HEK293 (cell line): Measurements from ENCODE around the gene RNF126.

Source experiments
- CTCF ChIA-PET: fragments of 350-600 bp; formaldehyde crosslinking; extraction: SDS; loops from one replicate; lab custom pipeline; 2021; ENCODE audit warnings: antibody characterized with exemption; lab: Yijun Ruan, JAX
- POLR2A ChIA-PET: fragments of 300-600 bp; formaldehyde crosslinking; extraction: SDS; loops from one replicate; lab custom pipeline; 2020; ENCODE audit warnings: antibody characterized with exemption, inconsistent platforms; lab: Yijun Ruan, JAX
- H3K27ac ChIP-seq: fragments of 200-500 bp; sonication (Bioruptor generic); 2 replicates; pipeline ENCODE4 v1.5.1; 2014; ENCODE audit warnings: low read depth, low read length, control low read depth, inconsistent platforms; ENCODE audit errors: extremely low read depth
- H3K36me3 ChIP-seq, 2 experiments: fragments of 200-500 bp in 1 of 2; sonication (Bioruptor generic) in 1 of 2; 1 replicate in 1 of 2; 2 replicates in 1 of 2; pipeline ENCODE4 v1.5.1; 2014 to 2017; ENCODE audit warnings: inconsistent platforms in 2 of 2, low read length in 2 of 2; ENCODE audit not compliant: control insufficient read depth in 2 of 2, insufficient read depth in 1 of 2
- H3K4me1 ChIP-seq: fragments of 200-500 bp; sonication (Bioruptor generic); 2 replicates; pipeline ENCODE4 v1.5.1; 2014; ENCODE audit warnings: mild to moderate bottlenecking, low read length, inconsistent platforms; ENCODE audit not compliant: control insufficient read depth, insufficient read depth
- H3K4me3 ChIP-seq: 2 replicates; pipeline ENCODE4 v1.5.1; 2011; ENCODE audit warnings: low read depth, mild to moderate bottlenecking, control low read depth, low read length, moderate library complexity
- H3K9me3 ChIP-seq: fragments of 200-500 bp; sonication (Bioruptor generic); 2 replicates; pipeline ENCODE4 v1.5.1; 2014; ENCODE audit warnings: low read depth, low read length, inconsistent platforms; ENCODE audit not compliant: control insufficient read depth, insufficient read depth
- AEBP2 ChIP-seq: fragments of 450-650 bp; formaldehyde crosslinking; IDR thresholded peaks from 2 replicates; pipeline ENCODE4 v1.5.1; 2016; ENCODE audit warnings: missing biosample characterization, missing genetic modification characterization, borderline replicate concordance
- BCL11B ChIP-seq: fragments of 450-650 bp; formaldehyde crosslinking; IDR thresholded peaks from 2 replicates; pipeline ENCODE4 v1.5.1; 2016; ENCODE audit warnings: low read depth, missing biosample characterization, missing genetic modification characterization
- EGR2 ChIP-seq: fragments of 450-650 bp; formaldehyde crosslinking; IDR thresholded peaks from 2 replicates; pipeline ENCODE4 v1.5.1; 2016; ENCODE audit warnings: low read depth, missing biosample characterization, missing genetic modification characterization
- GLI2 ChIP-seq: fragments of 450-650 bp; formaldehyde crosslinking; IDR thresholded peaks from 2 replicates; pipeline ENCODE4; 2017; ENCODE audit warnings: missing biosample characterization, missing genetic modification characterization, low read depth, borderline replicate concordance
- GLIS1 ChIP-seq: fragments of 450-650 bp; formaldehyde crosslinking; IDR thresholded peaks from 2 replicates; pipeline ENCODE4 v1.5.1; 2016; ENCODE audit warnings: missing biosample characterization, missing genetic modification characterization
- HIC1 ChIP-seq: fragments of 450-650 bp; formaldehyde crosslinking; IDR thresholded peaks from 2 replicates; pipeline ENCODE4 v1.5.1; 2016; ENCODE audit warnings: missing biosample characterization, missing genetic modification characterization
- INSM2 ChIP-seq: fragments of 450-650 bp; formaldehyde crosslinking; IDR thresholded peaks from 2 replicates; pipeline ENCODE4 v1.5.1; 2016; ENCODE audit warnings: missing biosample characterization, missing genetic modification characterization
- ZFHX2 ChIP-seq: fragments of 450-650 bp; formaldehyde crosslinking; conservative IDR thresholded peaks from 2 replicates; pipeline ENCODE4 v1.5.1; 2016; ENCODE audit warnings: missing biosample characterization, missing genetic modification characterization
- ZNF169 ChIP-seq: fragments of 450-650 bp; formaldehyde crosslinking; IDR thresholded peaks from 2 replicates; pipeline ENCODE4 v1.5.1; 2016; ENCODE audit warnings: missing biosample characterization, missing genetic modification characterization
- ZNF221 ChIP-seq: fragments of 450-650 bp; formaldehyde crosslinking; IDR thresholded peaks from 2 replicates; pipeline ENCODE4 v1.5.1; 2017; ENCODE audit warnings: missing biosample characterization, missing genetic modification characterization, borderline replicate concordance
- ZNF324 ChIP-seq: fragments of 450-650 bp; formaldehyde crosslinking; IDR thresholded peaks from 2 replicates; pipeline ENCODE4 v1.5.1; 2016; ENCODE audit warnings: missing biosample characterization, missing genetic modification characterization
- ZNF37A ChIP-seq: fragments of 450-650 bp; IDR thresholded peaks from 2 replicates; pipeline ENCODE4 v1.5.1; 2018; ENCODE audit warnings: missing biosample characterization, missing genetic modification characterization
- ZNF510 ChIP-seq: fragments of 450-650 bp; formaldehyde crosslinking; IDR thresholded peaks from 2 replicates; pipeline ENCODE4 v1.5.1; 2018; ENCODE audit warnings: mild to moderate bottlenecking, missing genetic modification characterization, missing biosample characterization; ENCODE audit not compliant: insufficient replicate concordance
- ZNF580 ChIP-seq: fragments of 450-650 bp; formaldehyde crosslinking; IDR thresholded peaks from 2 replicates; pipeline ENCODE4 v1.5.1; 2016; ENCODE audit warnings: missing biosample characterization, missing genetic modification characterization
- ZNF707 ChIP-seq: fragments of 450-650 bp; formaldehyde crosslinking; IDR thresholded peaks from 2 replicates; pipeline ENCODE4 v1.5.1; 2016; ENCODE audit warnings: missing biosample characterization, missing genetic modification characterization

RNF126 gene

GRCh38 chr19:651114-651818 lies 11.7 kb downstream of the RNF126 start (continued):
- no peak for TF ChIP-seq INSM2

- Histone ChIP-seq H3K36me3 (peaks cover 11 to 85% of the 10 kb centered on the region in 2 experiments; a peak in 2 of 3 replicates), H3K4me1 (no peaks in the 10 kb centered on the region), H3K27ac (no peak overlapping the region), H3K4me3 (no peak overlapping the region), H3K9me3 (no peaks in the 10 kb centered on the region)
- ChIA-PET CTCF (no interaction called here), POLR2A (no interaction called here)
- peak; percentile 18; the same call in 1 of the 2 replicates for TF ChIP-seq GLIS1
- no peak for TF ChIP-seq ZNF169 (tag by site-specific recombination)
- peak; percentile 24; the same call in 1 of the 2 replicates for TF ChIP-seq ZFHX2
- TF ChIP-seq, all 188 proteins: peak for 2
Observed at GRCh38 chr19:650121-650520, 12.9 kb downstream of the RNF126 start.

DNA sequence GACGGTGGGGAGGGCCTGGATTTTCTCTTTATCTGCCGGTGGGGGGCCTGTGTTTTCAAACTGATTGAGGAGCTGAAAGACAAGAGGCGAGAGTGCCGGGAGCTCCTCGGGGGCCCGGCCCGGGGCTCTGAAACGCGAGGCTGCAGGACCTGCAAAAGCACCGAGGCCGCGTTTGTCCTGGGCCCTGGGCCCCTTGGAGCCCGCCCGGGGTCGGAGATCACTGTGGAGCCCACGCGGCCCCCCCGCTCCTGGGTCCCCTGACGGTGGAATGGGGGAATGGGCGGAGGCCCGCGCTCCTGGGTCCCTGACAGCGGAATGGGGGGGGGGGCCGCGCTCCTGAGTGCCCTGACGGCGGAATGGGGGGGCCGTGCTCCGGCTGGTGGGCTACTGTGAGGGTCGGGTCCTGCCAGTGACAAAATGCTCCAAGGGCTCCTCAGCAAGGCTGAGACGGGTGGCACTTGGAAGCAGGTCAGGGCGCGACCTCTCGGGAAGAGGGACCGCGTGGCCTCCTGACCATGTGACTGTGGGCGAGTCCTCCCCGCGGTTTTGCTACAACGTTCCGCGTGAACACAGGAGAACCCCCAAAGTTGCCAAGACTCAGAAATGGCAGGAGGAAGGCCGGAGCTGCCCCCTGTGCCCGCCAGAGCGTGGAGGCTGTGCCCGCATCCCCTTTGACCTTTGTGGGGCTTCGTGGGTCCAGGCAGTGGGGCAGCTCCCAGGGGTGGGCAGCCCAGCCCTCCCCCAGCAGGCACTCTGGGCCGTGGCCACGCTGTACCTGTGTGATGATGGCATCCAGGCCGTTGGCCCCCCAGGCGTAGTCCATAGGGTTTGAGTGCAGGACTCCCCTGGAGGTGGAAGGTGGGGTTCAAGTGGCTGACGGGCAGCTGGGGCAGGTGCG lies 13.9 kb downstream of the RNF126 start:
- ChIA-PET CTCF (no interaction called here), POLR2A (no interaction called here)
- TF ChIP-seq HIC1 (peak; percentile 51; the same call in 1 of the 2 replicates), ZNF580 (tag by site-specific recombination) (no peak)
- Histone ChIP-seq H3K9me3 (no peaks in the 10 kb centered on the region), H3K36me3 (peaks cover 5 to 81% of the 10 kb centered on the region in 2 experiments; a peak in 2 of 3 replicates), H3K4me1 (no peaks in the 10 kb centered on the region), H3K27ac (no peak overlapping the region), H3K4me3 (no peak overlapping the region)

DNA sequence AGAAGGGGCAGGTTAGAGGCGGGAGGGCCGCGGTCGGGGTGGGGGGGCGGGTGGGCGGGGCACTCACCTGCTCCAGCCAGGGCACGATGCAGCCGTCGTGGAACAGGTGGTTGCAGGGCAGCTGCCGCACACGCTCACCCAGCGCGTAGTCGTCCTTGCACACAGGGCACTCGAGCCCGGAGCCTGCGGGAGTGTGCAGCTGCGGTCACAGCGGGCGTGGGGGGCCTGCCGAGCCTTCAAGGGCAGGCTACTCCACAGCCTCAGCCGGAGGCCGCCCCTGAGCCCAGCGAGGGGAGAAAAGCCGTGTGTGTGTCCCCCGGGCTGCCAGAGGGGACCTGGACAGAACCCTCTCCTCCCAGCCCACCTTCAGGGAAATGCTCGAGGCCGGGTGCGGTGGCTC lies 14.7 kb downstream of the RNF126 start:
- TF ChIP-seq ZNF37A (tag by site-specific recombination) (no peak), BCL11B (tag by site-specific recombination) (0 out of 2 replicates have a peak, but pooled peaks have one; percentile 50)
- ChIA-PET POLR2A (no interaction called here), CTCF (no interaction called here)
- H3K27ac ChIP-seq: no peak overlapping the region
- no peak overlapping the region for H3K4me3 ChIP-seq
- peaks cover 5 to 73% of the 10 kb centered on the region in 2 experiments; a peak in 2 of 3 replicates for H3K36me3 ChIP-seq
- H3K9me3 ChIP-seq: no peaks in the 10 kb centered on the region
- no peaks in the 10 kb centered on the region for H3K4me1 ChIP-seq

- CTCF ChIA-PET: no interaction called here
- Histone ChIP-seq H3K27ac (no peak overlapping the region), H3K4me3 (no peak overlapping the region), H3K4me1 (no peaks in the 10 kb centered on the region), H3K9me3 (no peaks in the 10 kb centered on the region), H3K36me3 (peaks cover 5 to 67% of the 10 kb centered on the region in 2 experiments; a peak in 2 of 3 replicates)
- POLR2A ChIA-PET: no interaction called here
- TF ChIP-seq ZNF510: no peak
- no peak for TF ChIP-seq ZNF324 (tag by site-specific recombination)
- no peak for TF ChIP-seq ZNF707
- TF ChIP-seq ZNF221 (tag by site-specific recombination): no peak
- no peak for TF ChIP-seq GLI2 (tag by site-specific recombination)
- no peak for TF ChIP-seq AEBP2 (tag by site-specific recombination)
- no peak for TF ChIP-seq EGR2 (tag by site-specific recombination)
Observed at GRCh38 chr19:647566-648284, 15.3 kb downstream of the RNF126 start.
